Measurements from ENCODE around the gene KRTAP3-3.
"Not testable (repeated sequence)": the region's sequence is repeated elsewhere in the genome, so short reads cannot be mapped to it uniquely, and the experiment has no call there.

Gene KRTAP3-3

GRCh38 chr17:40993839-40994238 lies at the start of gene KRTAP3-3:
Gene KRTAP3-3 (minus strand): TSS chr17:40994164. CDS start chr17:40994097, 67 bp downstream.
- no peak for DNase-seq (ENCODE audit: low read depth in 3 of 3)

- no peak for DNase-seq (ENCODE audit: low read depth in 3 of 3)
Measured at GRCh38 chr17:41042953-41043352, 49.0 kb upstream of the KRTAP3-3 start.

GRCh38 chr17:41040783-41041571 lies 47.0 kb upstream of the KRTAP3-3 start, which contains the start of gene KRTAP1-1:
Gene KRTAP1-1 (minus strand): TSS chr17:41041450. CDS start chr17:41041397, 53 bp downstream.
- DNase-seq (ENCODE audit: low read depth in 3 of 3): not testable (repeated sequence)

- DNase-seq (ENCODE audit: low read depth in 3 of 3): no peak
Measured at GRCh38 chr17:41037853-41038350, 43.9 kb upstream of the KRTAP3-3 start.

GRCh38 chr17:41034346-41034935 lies 40.5 kb upstream of the KRTAP3-3 start, which contains the start of gene KRTAP1-3:
Gene KRTAP1-3 (minus strand): TSS chr17:41034874. CDS start chr17:41034821, 53 bp downstream.
- not testable (repeated sequence) for DNase-seq (ENCODE audit: low read depth in 3 of 3)

- no peak for DNase-seq (ENCODE audit: low read depth in 3 of 3)
Measured at GRCh38 chr17:41029633-41030245, 35.8 kb upstream of the KRTAP3-3 start, which contains the start of gene KRTAP1-4. Gene KRTAP1-4 (minus strand): TSS chr17:41030195. CDS start chr17:41030078, 117 bp downstream.

- no peak for DNase-seq (ENCODE audit: low read depth in 3 of 3)
Measured at GRCh38 chr17:41026715-41027471, 32.9 kb upstream of the KRTAP3-3 start, which contains the start of gene KRTAP1-5. Gene KRTAP1-5 (minus strand): TSS chr17:41027208. CDS start chr17:41027155, 53 bp downstream.

- no peak for DNase-seq (ENCODE audit: low read depth in 3 of 3)
Measured at GRCh38 chr17:41024697-41025096, 30.7 kb upstream of the KRTAP3-3 start.

GRCh38 chr17:41020336-41020735 lies 26.4 kb upstream of the KRTAP3-3 start:
- no peak for DNase-seq (ENCODE audit: low read depth in 3 of 3)

GRCh38 chr17:41019415-41019814 lies 25.5 kb upstream of the KRTAP3-3 start:
- no peak for DNase-seq (ENCODE audit: low read depth in 3 of 3)

GRCh38 chr17:41018541-41018940 lies 24.6 kb upstream of the KRTAP3-3 start:
- DNase-seq (ENCODE audit: low read depth in 3 of 3): no peak

GRCh38 chr17:41016578-41017215 lies 22.7 kb upstream of the KRTAP3-3 start:
- DNase-seq (ENCODE audit: low read depth in 3 of 3): no peak

- no peak for DNase-seq (ENCODE audit: low read depth in 3 of 3)
Measured at GRCh38 chr17:41015454-41015853, 21.5 kb upstream of the KRTAP3-3 start.

- no peak for DNase-seq (ENCODE audit: low read depth in 3 of 3)
Measured at GRCh38 chr17:41013606-41014005, 19.6 kb upstream of the KRTAP3-3 start.

GRCh38 chr17:41013181-41013580 lies 19.2 kb upstream of the KRTAP3-3 start:
- DNase-seq (ENCODE audit: low read depth in 3 of 3): no peak

- DNase-seq (ENCODE audit: low read depth in 3 of 3): no peak
Measured at GRCh38 chr17:41012326-41013120, 18.6 kb upstream of the KRTAP3-3 start.

- no peak for DNase-seq (ENCODE audit: low read depth in 3 of 3)
Measured at GRCh38 chr17:41010441-41010840, 16.5 kb upstream of the KRTAP3-3 start.

- DNase-seq (ENCODE audit: low read depth in 3 of 3): no peak
Measured at GRCh38 chr17:41009936-41010335, 16.0 kb upstream of the KRTAP3-3 start.

GRCh38 chr17:41009301-41009760 lies 15.4 kb upstream of the KRTAP3-3 start:
- DNase-seq (ENCODE audit: low read depth in 3 of 3): no peak

- no peak for DNase-seq (ENCODE audit: low read depth in 3 of 3)
Measured at GRCh38 chr17:41008811-41009210, 14.8 kb upstream of the KRTAP3-3 start, which contains the start of gene KRTAP3-1. Gene KRTAP3-1 (minus strand): TSS chr17:41009128. CDS start chr17:41009074, 54 bp downstream.

Measured in stimulated activated CD4-positive, alpha-beta T cell treated with anti-CD3 and anti-CD28 coated beads, TNF-alpha, amount 100 ng/mL, for 24 hours (primary cell).